ENCODE measurements around the gene TLX1. TPM values are rescaled to one million over a fixed set of nuclear protein-coding genes. Genes with fewer than 3 reads are reported as not detected.

Gene TLX1
- total RNA-seq, 6 donors from 2014 or later: not detected

DNA sequence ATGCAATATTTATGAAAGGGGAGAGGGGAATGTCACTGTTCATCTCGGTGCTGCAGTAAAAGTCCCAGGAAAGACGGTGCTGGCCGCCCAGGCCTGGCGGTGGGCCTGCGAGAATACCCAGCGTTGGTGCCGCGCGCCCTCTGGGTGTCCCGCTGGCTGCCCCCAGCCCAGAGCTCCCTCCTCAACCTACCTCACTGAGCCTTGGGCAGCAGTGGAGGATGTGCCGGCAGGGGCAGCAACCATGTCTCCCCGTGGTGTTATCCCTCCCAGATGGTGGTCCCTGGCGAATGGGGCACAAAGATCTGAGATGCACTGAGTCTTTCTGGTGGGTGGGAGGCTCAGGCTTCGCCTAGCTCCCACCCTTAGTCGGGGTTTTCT is 9.5 kb upstream of the TLX1 start:
- TF ChIP-seq EP300 (IDR thresholded peaks at IDR 0.05) (no peak), POLR2A (IDR thresholded peaks at IDR 0.05) (no peak), POLR2AphosphoS5 (IDR thresholded peaks at IDR 0.05) (no peak), CTCF (IDR thresholded peaks at IDR 0.05) (no peak)
- Histone ChIP-seq H3K4me3 (peak overlapping the region in 3 of 4 donors; percentile 41 to 61 (median 48)), H3K27me3 (peaks cover 0 to 49% (median 27%) of the 10 kb centered on the region in 4 donors), H3K4me1 (peaks cover 16 to 28% (median 22%) of the 10 kb centered on the region in 4 donors), H3K36me3 (no peaks in the 10 kb centered on the region), H3K27ac (no peak overlapping the region), H3K9me3 (no peaks in the 10 kb centered on the region)
- ATAC-seq (ENCODE audit: low FRiP score in 2 of 2): peak in 1 of 2 donors; percentile 3
- WGBS, 2 donors: 20 to 27% methylated on average over 3 to 11 of the region's 15 CpGs
- DNase-seq: peak in 1 of 2 donors; percentile 77

DNA sequence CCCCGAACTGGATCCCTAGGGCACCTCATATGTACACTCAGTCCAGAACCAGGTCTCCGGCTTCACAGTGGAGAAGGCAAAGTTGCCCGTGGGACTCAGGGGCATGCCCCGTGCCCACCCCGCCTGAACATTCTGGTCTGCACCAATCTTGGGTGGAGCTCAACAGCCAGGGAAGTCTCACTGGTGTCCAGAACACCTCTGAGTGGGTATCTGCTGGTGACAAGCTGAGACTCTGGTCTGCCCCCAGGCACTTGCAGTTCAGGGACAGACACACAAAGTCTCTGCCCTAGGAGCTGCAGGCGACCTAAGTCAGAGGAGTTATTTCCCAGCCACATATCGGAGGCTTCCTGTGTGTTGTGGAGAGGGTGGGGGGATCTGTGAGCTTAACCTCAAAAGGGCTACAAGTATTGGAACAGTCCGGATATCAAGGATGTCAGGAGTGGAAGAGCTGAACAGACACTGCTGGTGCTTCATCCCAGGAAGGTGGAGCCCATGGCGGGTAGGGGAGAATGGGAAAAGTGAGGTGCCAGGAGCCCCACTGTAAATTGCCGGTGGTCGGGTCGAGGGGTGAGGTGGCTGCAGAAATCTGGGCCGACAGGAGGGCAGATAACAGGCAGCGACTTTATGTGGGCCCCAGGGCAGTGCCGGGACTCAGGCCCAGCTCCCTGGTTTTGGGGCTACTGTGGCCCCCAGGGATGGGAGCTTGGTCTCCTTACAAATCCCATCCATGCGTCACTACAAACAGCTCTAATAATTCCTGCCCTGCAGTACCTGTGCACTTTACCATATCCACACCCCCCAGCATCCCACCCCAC is 8.6 kb upstream of the TLX1 start:
- H3K27ac ChIP-seq: no peak overlapping the region
- peaks cover 0 to 49% (median 25%) of the 10 kb centered on the region in 4 donors for H3K27me3 ChIP-seq
- no peak for DNase-seq
- no peak for ATAC-seq (ENCODE audit: low FRiP score in 2 of 2)
- peak overlapping the region in 1 of 4 donors; percentile 35 for H3K4me3 ChIP-seq
- TF ChIP-seq EP300 (IDR thresholded peaks at IDR 0.05) (no peak), POLR2A (IDR thresholded peaks at IDR 0.05) (no peak), POLR2AphosphoS5 (IDR thresholded peaks at IDR 0.05) (no peak), CTCF (IDR thresholded peaks at IDR 0.05) (no peak)
- WGBS, 2 donors: 42 to 59% methylated on average over 10 to 15 of the region's 16 CpGs
- H3K4me1 ChIP-seq: peaks cover 16 to 28% (median 22%) of the 10 kb centered on the region in 4 donors
- no peaks in the 10 kb centered on the region for H3K9me3 ChIP-seq
- no peaks in the 10 kb centered on the region for H3K36me3 ChIP-seq

- Histone ChIP-seq H3K4me3 (peak overlapping the region in 3 of 4 donors; percentile 2 to 37 (median 35)), H3K27me3 (peaks cover 0 to 49% (median 25%) of the 10 kb centered on the region in 4 donors)
These were observed 7.8 kb upstream of the TLX1 start for GRCh38 chr10:101123085-101123814.

More at GRCh38 chr10:101123085-101123814, 7.8 kb upstream of the TLX1 start:
- TF ChIP-seq EP300 (IDR thresholded peaks at IDR 0.05) (no peak), POLR2A (IDR thresholded peaks at IDR 0.05) (no peak), POLR2AphosphoS5 (IDR thresholded peaks at IDR 0.05) (no peak), CTCF (IDR thresholded peaks at IDR 0.05) (no peak)
- Histone ChIP-seq H3K27ac (no peak overlapping the region), H3K9me3 (no peaks in the 10 kb centered on the region), H3K4me1 (peaks cover 16 to 28% (median 22%) of the 10 kb centered on the region in 4 donors), H3K36me3 (no peaks in the 10 kb centered on the region)
- DNase-seq: peak in 1 of 2 donors; percentile 89
- ATAC-seq (ENCODE audit: low FRiP score in 2 of 2): no peak
- 4% methylated on average over 42 of the region's 58 CpGs; no CpG with 5 or more reads in 1 of the 2 donors for WGBS, 2 donors
